GM21529 (cell line): ENCODE results near the gene PRRT1.
"Not testable (repeated sequence)": the region's sequence is repeated elsewhere in the genome, so short reads cannot be mapped to it uniquely, and the experiment has no call there.

Experiments
- ATAC-seq: cut with Tn5 transposase; IDR thresholded peaks from one replicate; pipeline ENCODE4 v1.9.1; 2021; ENCODE audit not compliant: unreplicated experiment

PRRT1 gene

GRCh38 chr6:32188381-32189068 lies 36.8 kb upstream of the PRRT1 start:
- ATAC-seq, result no peak

GRCh38 chr6:32187725-32188380 lies 36.1 kb upstream of the PRRT1 start:
- not testable (repeated sequence) for ATAC-seq

GRCh38 chr6:32187009-32187709 lies 35.4 kb upstream of the PRRT1 start:
- no peak for ATAC-seq

GRCh38 chr6:32186151-32186840 lies 34.6 kb upstream of the PRRT1 start:
- ATAC-seq, result not testable (repeated sequence)

GRCh38 chr6:32185681-32186131 lies 34.0 kb upstream of the PRRT1 start:
- peak; percentile 62 for ATAC-seq

- ATAC-seq, result no peak
Measured at GRCh38 chr6:32184084-32184640, 32.4 kb upstream of the PRRT1 start, which contains the start of gene AGER. TSS of gene AGER (minus strand) at chr6:32184253. CDS start at chr6:32184222, 31 bp downstream.

GRCh38 chr6:32183483-32184083 lies 31.8 kb upstream of the PRRT1 start:
- ATAC-seq, result no peak

- no peak for ATAC-seq
Measured at GRCh38 chr6:32183030-32183429, 31.3 kb upstream of the PRRT1 start.

GRCh38 chr6:32182555-32182981 lies 30.8 kb upstream of the PRRT1 start:
- no peak for ATAC-seq

GRCh38 chr6:32181915-32182529 lies 30.3 kb upstream of the PRRT1 start:
- no peak for ATAC-seq

GRCh38 chr6:32181148-32181702 lies 29.5 kb upstream of the PRRT1 start:
- ATAC-seq, result no peak

GRCh38 chr6:32179766-32180405 lies 28.1 kb upstream of the PRRT1 start:
- no peak for ATAC-seq

- ATAC-seq, result no peak
Measured at GRCh38 chr6:32178547-32179440, 27.1 kb upstream of the PRRT1 start.

- ATAC-seq, result peak; percentile 78
Measured at GRCh38 chr6:32177788-32178546, 26.2 kb upstream of the PRRT1 start, which contains the start of gene RNF5. TSS of gene RNF5 (plus strand) at chr6:32178405. CDS start at chr6:32178512, 107 bp downstream.

- ATAC-seq, result no peak
Measured at GRCh38 chr6:32177183-32177787, 25.5 kb upstream of the PRRT1 start.

- ATAC-seq, result no peak
Measured at GRCh38 chr6:32176476-32177182, 24.9 kb upstream of the PRRT1 start.
